Endothelial cell of umbilical vein (primary cell): ENCODE data around the gene KIF22. TPM values are rescaled to one million over a fixed set of nuclear protein-coding genes. Genes with fewer than 3 reads are reported as not detected.

Source experiments
- BruUV-seq: library from RNA; stranded (reverse); fragments of 400-500 nt; replicated peaks from 2 replicates; lab custom pipeline; 2021; lab: Mats Ljungman, UMichigan
- CTCF ChIA-PET: fragments of 300-600, 350-600 bp; sonication (Branson Sonifier 250); formaldehyde crosslinking; loops from one replicate; lab custom pipeline; 2021; ENCODE audit warnings: antibody characterized with exemption, inconsistent platforms; lab: Charles Lee
- POLR2A ChIA-PET: fragments of 300-600, 350-600 bp; sonication (Branson Sonifier 250); formaldehyde crosslinking; loops from one replicate; lab custom pipeline; 2021; ENCODE audit warnings: antibody characterized with exemption, inconsistent platforms; lab: Charles Lee
- DNase-seq: peaks from one replicate; pipeline ENCODE4 v3.0.0-alpha.2; 2011; ENCODE audit warnings: low read depth, low spot score
- FAIRE-seq: peaks from 2 replicates; lab custom pipeline; 2011; peaks lifted over from hg19 to GRCh38; lab: Jason Lieb, UNC
- H2AFZ ChIP-seq: 2 replicates; pipeline ENCODE4 v1.6.0; 2012; ENCODE audit warnings: low read depth, low read length, control low read depth, inconsistent platforms
- H3K27ac ChIP-seq: 2 replicates; pipeline ENCODE4 v1.5.1; 2011; ENCODE audit warnings: low read depth, mild to moderate bottlenecking, control low read depth, low read length, moderate library complexity; ENCODE audit not compliant: insufficient read depth
- H3K27me3 ChIP-seq, 2 experiments: 2 replicates each; pipeline versions ENCODE4 v1.6.0 to v1.6.1; 2011; ENCODE audit warnings: low read length in 2 of 2, mixed read lengths in 1 of 2; ENCODE audit not compliant: control insufficient read depth in 2 of 2, insufficient read depth in 2 of 2
- H3K36me3 ChIP-seq, 2 experiments: 2 replicates in 1 of 2; 3 replicates in 1 of 2; pipeline ENCODE4 v1.5.1; 2011; ENCODE audit warnings: low read length in 2 of 2, mild to moderate bottlenecking in 1 of 2, moderate library complexity in 1 of 2; ENCODE audit not compliant: control insufficient read depth in 2 of 2, insufficient read depth in 2 of 2; ENCODE audit errors: extremely low read depth in 1 of 2
- H3K4me1 ChIP-seq: 3 replicates; pipeline ENCODE4 v1.5.1; 2011; ENCODE audit warnings: mild to moderate bottlenecking, low read length; ENCODE audit not compliant: control insufficient read depth, insufficient read depth; ENCODE audit errors: extremely low read depth
- H3K4me2 ChIP-seq: 2 replicates; pipeline ENCODE4 v1.6.1; 2011; ENCODE audit warnings: low read length, control low read depth, mixed read lengths; ENCODE audit not compliant: insufficient read depth
- H3K4me3 ChIP-seq, 3 experiments: fragments of 200-600 bp in 1 of 3; sonication (generic), shearing (Covaris generic) in 1 of 3; replicated peaks in 1 of 3; 2 replicates each; pipeline ENCODE4 v1.5.1; 2011 to 2016; ENCODE audit warnings: control low read depth in 3 of 3, low read length in 3 of 3, mild to moderate bottlenecking in 2 of 3, inconsistent platforms in 1 of 3, low read depth in 1 of 3, moderate library complexity in 1 of 3; ENCODE audit not compliant: insufficient read depth in 1 of 3
- H3K79me2 ChIP-seq: 2 replicates; pipeline ENCODE4 v1.6.0; 2012; ENCODE audit warnings: low read length, inconsistent platforms; ENCODE audit not compliant: control insufficient read depth, insufficient read depth
- H3K9ac ChIP-seq: replicated peaks from 2 replicates; pipeline ENCODE3; 2011; ENCODE audit warnings: low read length, control low read depth; ENCODE audit not compliant: insufficient read depth; ENCODE audit errors: extremely low read depth
- H3K9me1 ChIP-seq: replicated peaks from 3 replicates; pipeline ENCODE4 v1.6.0; 2011; ENCODE audit warnings: mild to moderate bottlenecking, low read length; ENCODE audit not compliant: control insufficient read depth, insufficient read depth; ENCODE audit errors: extremely low read depth
- H3K9me3 ChIP-seq: replicated peaks from 2 replicates; pipeline ENCODE4 v1.5.1; 2012; ENCODE audit warnings: low read length, inconsistent platforms; ENCODE audit not compliant: control insufficient read depth, insufficient read depth
- H4K20me1 ChIP-seq: replicated peaks from 2 replicates; pipeline ENCODE3; 2011; ENCODE audit warnings: mild to moderate bottlenecking, low read length; ENCODE audit not compliant: control insufficient read depth, insufficient read depth; ENCODE audit errors: extremely low read depth
- EZH2 ChIP-seq: IDR thresholded peaks from 2 replicates; pipeline ENCODE4 v1.6.1; 2012; ENCODE audit warnings: borderline replicate concordance, low read depth, mild to moderate bottlenecking, moderate library complexity, low read length, inconsistent platforms; ENCODE audit not compliant: severe bottlenecking
- FOS ChIP-seq: IDR thresholded peaks from 2 replicates; pipeline ENCODE4 v1.6.1; 2011; ENCODE audit warnings: mild to moderate bottlenecking, low read length, moderate library complexity, borderline replicate concordance; ENCODE audit not compliant: insufficient read depth
- GATA2 ChIP-seq: IDR thresholded peaks from 2 replicates; pipeline ENCODE4 v1.7.0; 2011; ENCODE audit warnings: low read depth, mild to moderate bottlenecking, moderate library complexity, mixed read lengths, low read length; ENCODE audit not compliant: insufficient read length, insufficient read depth
- JUN ChIP-seq: IDR thresholded peaks from 2 replicates; pipeline ENCODE4 v1.6.1; 2011; ENCODE audit warnings: borderline replicate concordance, low read depth; ENCODE audit not compliant: insufficient read length, insufficient read depth
- MYC ChIP-seq: IDR thresholded peaks from one replicate; pipeline ENCODE4 v1.6.1; 2011; ENCODE audit warnings: mild to moderate bottlenecking, low read depth, low read length
- POLR2A ChIP-seq: IDR thresholded peaks from 2 replicates; pipeline ENCODE4 v1.6.1; 2012; ENCODE audit warnings: low read depth, mild to moderate bottlenecking, control low read depth, low read length
- POLR2AphosphoS5 ChIP-seq: IDR thresholded peaks from 2 replicates; pipeline ENCODE4 v1.6.1; 2012; ENCODE audit warnings: low read depth, mild to moderate bottlenecking, control low read depth, low read length, moderate library complexity; ENCODE audit not compliant: insufficient read depth
- dilution Hi-C: fragments of 300-500 bp; cut with MboI; formaldehyde crosslinking; loops from one replicate; pipeline ENCODE4 v1.15.0; 2019; ENCODE audit warnings: low sequenced_read_pairs; ENCODE audit not compliant: extremely low pct_ligation_motif_present
- intact Hi-C: fragments of 100-400 bp; cut with micrococcal nuclease; formaldehyde crosslinking; loops from one replicate; pipeline ENCODE4 v1.10.0; 2022
- polyA plus RNA-seq, 4 experiments: library from polyadenylated mRNA; depleted of rRNA in 3 of 4; stranded (reverse) in 3 of 4; unstranded in 1 of 4; fragments of >200 nt; gene quantifications; 2 replicates each; pipeline versions ENCODE4 v1.2.1 to v1.2.3, GENCODE V29; 2011 to 2012; ENCODE audit warnings: missing spikeins in 1 of 4
- total RNA-seq: library from RNA; stranded (reverse); gene quantifications from 2 replicates; pipeline ENCODE4 v1.2.3, GENCODE V29; 2021
- TF ChIP-seq, protein P1 (sequence below): IDR thresholded peaks from 2 replicates; pipeline ENCODE4 v1.6.1; 2011; ENCODE audit not compliant: insufficient read depth, insufficient read length
- TF ChIP-seq, protein P2 (sequence below), 2 donors: IDR thresholded peaks; 1 replicate in 1 of 2; 2 replicates in 1 of 2; pipeline ENCODE4 v1.5.1; 2011; ENCODE audit warnings: low read length in 2 of 2, mild to moderate bottlenecking in 2 of 2, moderate library complexity in 2 of 2, control low read depth in 1 of 2, inconsistent platforms in 1 of 2, low read depth in 1 of 2; ENCODE audit not compliant: insufficient read depth in 1 of 2; ENCODE audit errors: extremely low read depth in 1 of 2

KIF22 gene
- total and polyA plus RNA-seq, 2 donors (not counting 3 experiments of a cell fraction or from before 2014, with no cell fraction given) = 67.3 to 90.0 TPM

DNA sequence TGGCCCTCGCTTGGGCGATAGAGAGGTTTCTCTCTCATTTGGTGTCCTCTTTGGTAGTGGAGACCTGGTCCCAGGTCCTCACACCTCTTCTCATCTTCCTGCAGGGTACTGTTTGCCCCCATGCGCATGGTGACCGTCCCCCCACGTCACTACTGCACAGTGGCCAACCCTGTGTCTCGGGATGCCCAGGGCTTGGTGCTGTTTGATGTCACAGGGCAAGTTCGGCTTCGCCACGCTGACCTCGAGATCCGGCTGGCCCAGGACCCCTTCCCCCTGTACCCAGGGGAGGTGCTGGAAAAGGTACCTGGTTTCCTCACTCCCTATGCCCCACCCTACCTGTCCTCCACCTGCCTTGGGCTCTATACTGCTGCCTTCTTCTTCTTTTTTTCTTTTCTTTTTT is 40.2 kb downstream of the KIF22 start:
- no peak overlapping the region for H3K27ac ChIP-seq
- BruUV-seq = no TSS peak
- no peak for FAIRE-seq
- no peaks in the 10 kb centered on the region for H3K27me3 ChIP-seq
- intact Hi-C loops = no loop called here
- H4K20me1 ChIP-seq = no peaks in the 10 kb centered on the region
- no peak overlapping the region for H2AFZ ChIP-seq
- dilution Hi-C loops = no loop called here
- H3K4me2 ChIP-seq = no peak overlapping the region
- H3K36me3 ChIP-seq = peaks cover 0 to 14% of the 10 kb centered on the region in 2 experiments
- H3K4me3 ChIP-seq = no peak overlapping the region
- no peaks in the 10 kb centered on the region for H3K9me1 ChIP-seq
- no peak overlapping the region for H3K9ac ChIP-seq
- ChIA-PET POLR2A (no interaction called here), CTCF (no interaction called here)
- DNase-seq = no peak
- peaks cover 4% of the 10 kb centered on the region for H3K4me1 ChIP-seq
- peaks cover 8% of the 10 kb centered on the region for H3K79me2 ChIP-seq
- TF ChIP-seq, protein P1, sequence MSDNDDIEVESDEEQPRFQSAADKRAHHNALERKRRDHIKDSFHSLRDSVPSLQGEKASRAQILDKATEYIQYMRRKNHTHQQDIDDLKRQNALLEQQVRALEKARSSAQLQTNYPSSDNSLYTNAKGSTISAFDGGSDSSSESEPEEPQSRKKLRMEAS = no peak
- no peak for TF ChIP-seq MYC
- no peak for TF ChIP-seq JUN
- no peak for TF ChIP-seq EZH2
- no peaks in the 10 kb centered on the region for H3K9me3 ChIP-seq

DNA sequence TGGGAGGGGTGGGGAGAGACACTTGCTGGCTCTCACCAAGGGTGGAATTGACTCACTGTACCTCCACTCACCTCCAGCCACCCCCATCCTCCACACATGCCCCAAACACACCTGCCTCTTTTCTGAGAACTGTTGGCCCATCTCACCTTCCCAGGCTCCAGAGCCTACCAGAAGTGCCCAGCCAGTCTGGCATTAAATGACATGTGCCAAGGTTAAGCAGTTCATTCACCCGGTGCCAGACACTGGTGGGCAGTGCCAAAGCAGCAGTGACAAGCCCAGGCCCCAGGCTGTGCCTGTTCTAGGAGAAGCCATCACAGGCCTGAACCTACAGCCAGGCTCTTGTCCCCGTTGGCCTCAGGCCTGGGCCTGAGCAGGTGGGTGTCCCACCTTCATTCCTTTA is 40.9 kb downstream of the KIF22 start:
- peaks cover 2% of the 10 kb centered on the region for H3K79me2 ChIP-seq

More for the DNA sequence above, 40.9 kb downstream of the KIF22 start:
- H3K4me3 ChIP-seq = no peak overlapping the region
- TF ChIP-seq, protein P1 = no peak
- TF ChIP-seq EZH2 = no peak
- TF ChIP-seq GATA2 = no peak
- no peak for TF ChIP-seq MYC
- TF ChIP-seq POLR2AphosphoS5 = no peak
- TF ChIP-seq FOS = no peak
- TF ChIP-seq POLR2A = no peak
- no peak for TF ChIP-seq JUN
- TF ChIP-seq, protein P2, sequence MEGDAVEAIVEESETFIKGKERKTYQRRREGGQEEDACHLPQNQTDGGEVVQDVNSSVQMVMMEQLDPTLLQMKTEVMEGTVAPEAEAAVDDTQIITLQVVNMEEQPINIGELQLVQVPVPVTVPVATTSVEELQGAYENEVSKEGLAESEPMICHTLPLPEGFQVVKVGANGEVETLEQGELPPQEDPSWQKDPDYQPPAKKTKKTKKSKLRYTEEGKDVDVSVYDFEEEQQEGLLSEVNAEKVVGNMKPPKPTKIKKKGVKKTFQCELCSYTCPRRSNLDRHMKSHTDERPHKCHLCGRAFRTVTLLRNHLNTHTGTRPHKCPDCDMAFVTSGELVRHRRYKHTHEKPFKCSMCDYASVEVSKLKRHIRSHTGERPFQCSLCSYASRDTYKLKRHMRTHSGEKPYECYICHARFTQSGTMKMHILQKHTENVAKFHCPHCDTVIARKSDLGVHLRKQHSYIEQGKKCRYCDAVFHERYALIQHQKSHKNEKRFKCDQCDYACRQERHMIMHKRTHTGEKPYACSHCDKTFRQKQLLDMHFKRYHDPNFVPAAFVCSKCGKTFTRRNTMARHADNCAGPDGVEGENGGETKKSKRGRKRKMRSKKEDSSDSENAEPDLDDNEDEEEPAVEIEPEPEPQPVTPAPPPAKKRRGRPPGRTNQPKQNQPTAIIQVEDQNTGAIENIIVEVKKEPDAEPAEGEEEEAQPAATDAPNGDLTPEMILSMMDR (IDR thresholded peaks at IDR 0.05; ENCODE audit: extremely low read depth in 1 of 2, insufficient read depth in 1 of 2, low read depth in 1 of 2, low read length in 2 of 2) = no peak
- peaks cover 0 to 14% of the 10 kb centered on the region in 2 experiments for H3K36me3 ChIP-seq
- POLR2A ChIA-PET = no interaction called here
- no peaks in the 10 kb centered on the region for H3K4me1 ChIP-seq
- intact Hi-C loops = no loop called here
- no peak overlapping the region for H3K9ac ChIP-seq
- DNase-seq (no peak), FAIRE-seq (no peak)
- no peak overlapping the region for H3K27ac ChIP-seq
- no peaks in the 10 kb centered on the region for H4K20me1 ChIP-seq
- H3K9me1 ChIP-seq = no peaks in the 10 kb centered on the region
- CTCF ChIA-PET = no interaction called here
- H3K27me3 ChIP-seq = no peaks in the 10 kb centered on the region
- dilution Hi-C loops = no loop called here
- BruUV-seq = no TSS peak
- H3K4me2 ChIP-seq = no peak overlapping the region
- H2AFZ ChIP-seq = no peak overlapping the region
- H3K9me3 ChIP-seq = no peaks in the 10 kb centered on the region
